GM23338 (cell line): ENCODE results near the gene TENT4A. TPM values are rescaled to one million over a fixed set of nuclear protein-coding genes. Genes with fewer than 3 reads are reported as not detected.

ENCODE experiments used
- ATAC-seq: fragments of 200-7000 bp; cut with Tn5 transposase; 3 replicates; pipeline ENCODE4 v1.9.1; 2020
- DNase-seq: peaks from one replicate; pipeline ENCODE4 v3.0.0-alpha.2; 2015; ENCODE audit warnings: low spot score
- H2AFZ ChIP-seq: fragments of 200-600 bp; sonication (generic); 2 replicates; pipeline ENCODE4 v1.8.0; 2016; ENCODE audit warnings: antibody characterized with exemption, mild to moderate bottlenecking, moderate library complexity
- H3F3A ChIP-seq: fragments of 200-600 bp; sonication (generic); replicated peaks from 2 replicates; pipeline ENCODE4 v1.8.0; 2017; ENCODE audit warnings: antibody characterized with exemption, mixed run types, low read depth
- H3K27ac ChIP-seq: fragments of 200-600 bp; sonication (generic); 2 replicates; pipeline ENCODE4 v1.6.1; 2016; ENCODE audit warnings: low read depth
- H3K27me3 ChIP-seq: fragments of 200-600 bp; sonication (generic); 2 replicates; pipeline ENCODE4 v1.8.0; 2016; ENCODE audit warnings: mild to moderate bottlenecking, mixed run types, moderate library complexity; ENCODE audit not compliant: insufficient read depth
- H3K36me3 ChIP-seq: fragments of 200-600 bp; sonication (generic); 2 replicates; pipeline ENCODE4 v1.8.0; 2016; ENCODE audit warnings: mild to moderate bottlenecking; ENCODE audit not compliant: insufficient read depth
- H3K4me1 ChIP-seq: fragments of 200-600 bp; sonication (generic); 2 replicates; pipeline ENCODE4 v1.8.0; 2016; ENCODE audit warnings: mild to moderate bottlenecking, moderate library complexity; ENCODE audit not compliant: insufficient read depth
- H3K4me2 ChIP-seq: fragments of 200-600 bp; sonication (generic); 2 replicates; pipeline ENCODE4 v1.7.1; 2017; ENCODE audit warnings: mixed run types
- H3K4me3 ChIP-seq: fragments of 200-600 bp; sonication (generic); 2 replicates; pipeline ENCODE4 v1.6.1; 2016; ENCODE audit warnings: mixed run types
- H3K79me2 ChIP-seq: fragments of 200-600 bp; sonication (generic); replicated peaks from 2 replicates; pipeline ENCODE4 v1.8.0; 2017; ENCODE audit warnings: mild to moderate bottlenecking; ENCODE audit not compliant: insufficient read depth
- H3K9me2 ChIP-seq: fragments of 200-600 bp; sonication (generic); 2 replicates; pipeline ENCODE4 v1.8.0; 2017; ENCODE audit not compliant: insufficient read depth
- H4K20me1 ChIP-seq: fragments of 200-600 bp; sonication (generic); replicated peaks from 2 replicates; pipeline ENCODE4 v1.8.0; 2017; ENCODE audit warnings: mild to moderate bottlenecking; ENCODE audit not compliant: insufficient read depth
- H3K27ac Mint-ChIP-seq: 2 replicates; pipeline ENCODE4 v1.8.0; 2020; ENCODE audit warnings: inconsistent platforms, mild to moderate bottlenecking, moderate library complexity, mixed read lengths
- H3K27me3 Mint-ChIP-seq: 3 replicates; pipeline ENCODE4 v1.8.0; 2022; ENCODE audit warnings: low read depth, mild to moderate bottlenecking, moderate library complexity, mixed read lengths, inconsistent platforms; ENCODE audit not compliant: insufficient read depth, poor library complexity
- H3K36me3 Mint-ChIP-seq: 3 replicates; pipeline ENCODE4 v1.8.0; 2021; ENCODE audit warnings: low read depth, mild to moderate bottlenecking, inconsistent platforms, moderate library complexity, mixed read lengths
- H3K4me1 Mint-ChIP-seq: 3 replicates; pipeline ENCODE4 v1.8.0; 2020; ENCODE audit warnings: mild to moderate bottlenecking, inconsistent platforms, mixed read lengths
- H3K4me3 Mint-ChIP-seq: 3 replicates; pipeline ENCODE4 v1.8.0; 2021; ENCODE audit warnings: moderate library complexity, mild to moderate bottlenecking, inconsistent platforms, mixed read lengths
- H3K9me3 Mint-ChIP-seq: 3 replicates; pipeline ENCODE4 v1.8.0; 2020; ENCODE audit warnings: moderate library complexity, mild to moderate bottlenecking, inconsistent platforms, mixed read lengths
- CREB1 ChIP-seq: fragments of 250-450 bp; sonication (Bioruptor Pico); IDR thresholded peaks from 2 replicates; pipeline ENCODE4 v1.5.0; 2020; ENCODE audit warnings: low read depth, mild to moderate bottlenecking, moderate library complexity
- EZH2 ChIP-seq: fragments of 200-600 bp; sonication (generic); IDR thresholded peaks from one replicate; pipeline ENCODE4 v1.8.0; 2017; ENCODE audit warnings: antibody characterized with exemption, mild to moderate bottlenecking, low read depth; ENCODE audit not compliant: unreplicated experiment
- EZH2phosphoT487 ChIP-seq: fragments of 200-600 bp; sonication (generic); IDR thresholded peaks from one replicate; pipeline ENCODE4 v1.8.1; 2018; ENCODE audit warnings: antibody characterized with exemption; ENCODE audit not compliant: unreplicated experiment
- JUNB ChIP-seq: IDR thresholded peaks from one replicate; pipeline ENCODE4 v1.6.1; 2016; ENCODE audit warnings: antibody characterized with exemption; ENCODE audit not compliant: unreplicated experiment
- NANOG ChIP-seq: IDR thresholded peaks from 2 replicates; pipeline ENCODE4 v1.6.1; 2016; ENCODE audit warnings: antibody characterized with exemption, borderline replicate concordance
- POLR2AphosphoS5 ChIP-seq: IDR thresholded peaks from 2 replicates; pipeline ENCODE4 v1.6.1; 2016; ENCODE audit warnings: antibody characterized with exemption, low read depth
- STAT1 ChIP-seq: IDR thresholded peaks from one replicate; pipeline ENCODE4 v1.6.1; 2016; ENCODE audit warnings: antibody characterized with exemption; ENCODE audit not compliant: unreplicated experiment
- ZNF114 ChIP-seq: fragments of 250-450 bp; sonication (Bioruptor Pico); IDR thresholded peaks from 2 replicates; pipeline ENCODE4 v1.5.0; 2020; ENCODE audit warnings: mild to moderate bottlenecking, moderate library complexity
- polyA plus RNA-seq: library from polyadenylated mRNA; unstranded; fragments of >200 nt; fragmentation: Nextera tagmentation; extraction: Ambion mirVana; gene quantifications from 2 replicates; pipeline ENCODE4 v1.2.1, GENCODE V29; 2016
- total RNA-seq: library from RNA; depleted of rRNA; stranded (reverse); fragments of >200 nt; shearing (Covaris generic); gene quantifications from 2 replicates; pipeline ENCODE4 v1.2.3, GENCODE V29; 2014
- TF ChIP-seq, protein P1 (sequence below): IDR thresholded peaks from one replicate; pipeline ENCODE4 v1.6.1; 2018; ENCODE audit warnings: antibody characterized with exemption; ENCODE audit not compliant: unreplicated experiment
- TF ChIP-seq, protein P2 (sequence below): IDR thresholded peaks from 2 replicates; pipeline ENCODE4 v1.6.1; 2016; ENCODE audit warnings: antibody characterized with exemption
- TF ChIP-seq, protein P3 (sequence below), 2 experiments: fragments of 200-600 bp in 1 of 2; sonication (generic) in 1 of 2; conservative IDR thresholded peaks; 2 replicates each; pipeline versions ENCODE4 v1.5.1 to v1.6.1; 2016 to 2017; ENCODE audit warnings: antibody characterized with exemption in 2 of 2, low read depth in 2 of 2, mild to moderate bottlenecking in 2 of 2, moderate library complexity in 1 of 2
- TF ChIP-seq, protein P4 (sequence below): fragments of 250-450 bp; sonication (Bioruptor Pico); IDR thresholded peaks from 2 replicates; pipeline ENCODE4 v1.5.0; 2020; ENCODE audit warnings: mild to moderate bottlenecking, moderate library complexity

TENT4A gene
- total and polyA plus RNA-seq, 2 experiments from 2014 or later: 5.3 to 24.0 TPM

DNA sequence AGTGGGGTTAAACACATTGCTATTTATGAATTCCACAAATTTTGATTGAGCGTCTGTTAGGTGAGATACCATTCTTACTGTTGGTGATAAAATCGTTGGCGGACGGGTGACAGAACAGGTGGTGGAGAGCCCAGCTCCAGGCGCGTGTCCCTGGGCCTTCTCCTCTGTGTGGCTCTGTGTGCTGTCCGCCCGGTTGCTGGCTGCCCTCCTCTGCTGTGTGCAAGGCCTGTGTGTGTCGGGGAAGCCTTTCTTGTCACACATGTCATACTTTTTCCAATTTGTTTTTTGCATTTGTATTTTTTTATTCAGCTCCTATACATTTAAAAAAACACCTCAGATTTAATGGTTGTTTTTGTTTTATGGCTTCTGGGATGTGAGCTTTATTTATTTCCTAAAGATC is 33.9 kb downstream of the TENT4A start (continued):
- TF ChIP-seq, protein P1, sequence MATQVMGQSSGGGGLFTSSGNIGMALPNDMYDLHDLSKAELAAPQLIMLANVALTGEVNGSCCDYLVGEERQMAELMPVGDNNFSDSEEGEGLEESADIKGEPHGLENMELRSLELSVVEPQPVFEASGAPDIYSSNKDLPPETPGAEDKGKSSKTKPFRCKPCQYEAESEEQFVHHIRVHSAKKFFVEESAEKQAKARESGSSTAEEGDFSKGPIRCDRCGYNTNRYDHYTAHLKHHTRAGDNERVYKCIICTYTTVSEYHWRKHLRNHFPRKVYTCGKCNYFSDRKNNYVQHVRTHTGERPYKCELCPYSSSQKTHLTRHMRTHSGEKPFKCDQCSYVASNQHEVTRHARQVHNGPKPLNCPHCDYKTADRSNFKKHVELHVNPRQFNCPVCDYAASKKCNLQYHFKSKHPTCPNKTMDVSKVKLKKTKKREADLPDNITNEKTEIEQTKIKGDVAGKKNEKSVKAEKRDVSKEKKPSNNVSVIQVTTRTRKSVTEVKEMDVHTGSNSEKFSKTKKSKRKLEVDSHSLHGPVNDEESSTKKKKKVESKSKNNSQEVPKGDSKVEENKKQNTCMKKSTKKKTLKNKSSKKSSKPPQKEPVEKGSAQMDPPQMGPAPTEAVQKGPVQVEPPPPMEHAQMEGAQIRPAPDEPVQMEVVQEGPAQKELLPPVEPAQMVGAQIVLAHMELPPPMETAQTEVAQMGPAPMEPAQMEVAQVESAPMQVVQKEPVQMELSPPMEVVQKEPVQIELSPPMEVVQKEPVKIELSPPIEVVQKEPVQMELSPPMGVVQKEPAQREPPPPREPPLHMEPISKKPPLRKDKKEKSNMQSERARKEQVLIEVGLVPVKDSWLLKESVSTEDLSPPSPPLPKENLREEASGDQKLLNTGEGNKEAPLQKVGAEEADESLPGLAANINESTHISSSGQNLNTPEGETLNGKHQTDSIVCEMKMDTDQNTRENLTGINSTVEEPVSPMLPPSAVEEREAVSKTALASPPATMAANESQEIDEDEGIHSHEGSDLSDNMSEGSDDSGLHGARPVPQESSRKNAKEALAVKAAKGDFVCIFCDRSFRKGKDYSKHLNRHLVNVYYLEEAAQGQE: no peak
- TF ChIP-seq, protein P2, sequence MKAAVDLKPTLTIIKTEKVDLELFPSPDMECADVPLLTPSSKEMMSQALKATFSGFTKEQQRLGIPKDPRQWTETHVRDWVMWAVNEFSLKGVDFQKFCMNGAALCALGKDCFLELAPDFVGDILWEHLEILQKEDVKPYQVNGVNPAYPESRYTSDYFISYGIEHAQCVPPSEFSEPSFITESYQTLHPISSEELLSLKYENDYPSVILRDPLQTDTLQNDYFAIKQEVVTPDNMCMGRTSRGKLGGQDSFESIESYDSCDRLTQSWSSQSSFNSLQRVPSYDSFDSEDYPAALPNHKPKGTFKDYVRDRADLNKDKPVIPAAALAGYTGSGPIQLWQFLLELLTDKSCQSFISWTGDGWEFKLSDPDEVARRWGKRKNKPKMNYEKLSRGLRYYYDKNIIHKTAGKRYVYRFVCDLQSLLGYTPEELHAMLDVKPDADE: no peak
- no peak for TF ChIP-seq JUNB

DNA sequence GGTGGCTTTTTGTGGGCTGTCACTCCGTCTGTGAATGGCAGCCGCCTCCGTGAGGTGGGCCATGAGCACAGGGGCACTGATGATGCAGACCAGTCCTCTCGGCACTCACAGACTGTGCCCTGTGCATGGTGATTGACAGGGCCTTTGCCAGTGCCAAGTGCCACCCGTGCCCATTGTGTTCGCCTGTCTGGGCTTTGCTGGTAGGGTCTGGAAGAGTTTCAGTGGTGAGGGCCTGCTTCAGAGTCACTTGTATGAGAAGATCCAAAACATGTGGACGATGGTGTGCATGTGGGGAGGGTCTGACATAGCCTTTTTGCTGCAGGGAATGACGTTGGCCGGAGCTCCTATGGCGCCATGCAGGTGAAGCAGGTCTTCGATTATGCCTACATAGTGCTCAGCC is 34.9 kb downstream of the TENT4A start:
- Mint-ChIP-seq H3K4me1 (peaks cover 18% of the 10 kb centered on the region), H3K27ac (peak overlapping the region; percentile 68), H3K27me3 (peaks cover 5% of the 10 kb centered on the region), H3K36me3 (peaks cover 63% of the 10 kb centered on the region), H3K4me3 (no peak overlapping the region), H3K9me3 (no peaks in the 10 kb centered on the region; the same call in 2 of the 3 replicates)
- Histone ChIP-seq H3K9me2 (no peaks in the 10 kb centered on the region), H3K79me2 (peaks cover 30% of the 10 kb centered on the region), H3K4me2 (no peak overlapping the region), H3F3A (0 out of 2 replicates have a peak, but pooled peaks cover 3% of the 10 kb centered on the region), H2AFZ (no peak overlapping the region), H4K20me1 (peaks cover 15% of the 10 kb centered on the region), H3K36me3 (peaks cover 23% of the 10 kb centered on the region), H3K27me3 (no peaks in the 10 kb centered on the region), H3K4me3 (no peak overlapping the region), H3K27ac (no peak overlapping the region), H3K4me1 (peaks cover 8% of the 10 kb centered on the region)
- no peak for ATAC-seq
- no peak for DNase-seq
- TF ChIP-seq, protein P3, sequence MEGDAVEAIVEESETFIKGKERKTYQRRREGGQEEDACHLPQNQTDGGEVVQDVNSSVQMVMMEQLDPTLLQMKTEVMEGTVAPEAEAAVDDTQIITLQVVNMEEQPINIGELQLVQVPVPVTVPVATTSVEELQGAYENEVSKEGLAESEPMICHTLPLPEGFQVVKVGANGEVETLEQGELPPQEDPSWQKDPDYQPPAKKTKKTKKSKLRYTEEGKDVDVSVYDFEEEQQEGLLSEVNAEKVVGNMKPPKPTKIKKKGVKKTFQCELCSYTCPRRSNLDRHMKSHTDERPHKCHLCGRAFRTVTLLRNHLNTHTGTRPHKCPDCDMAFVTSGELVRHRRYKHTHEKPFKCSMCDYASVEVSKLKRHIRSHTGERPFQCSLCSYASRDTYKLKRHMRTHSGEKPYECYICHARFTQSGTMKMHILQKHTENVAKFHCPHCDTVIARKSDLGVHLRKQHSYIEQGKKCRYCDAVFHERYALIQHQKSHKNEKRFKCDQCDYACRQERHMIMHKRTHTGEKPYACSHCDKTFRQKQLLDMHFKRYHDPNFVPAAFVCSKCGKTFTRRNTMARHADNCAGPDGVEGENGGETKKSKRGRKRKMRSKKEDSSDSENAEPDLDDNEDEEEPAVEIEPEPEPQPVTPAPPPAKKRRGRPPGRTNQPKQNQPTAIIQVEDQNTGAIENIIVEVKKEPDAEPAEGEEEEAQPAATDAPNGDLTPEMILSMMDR (conservative IDR thresholded peaks at IDR 0.05; ENCODE audit: low read depth in 2 of 2): no peak
- TF ChIP-seq STAT1: no peak
- no peak for TF ChIP-seq ZNF114 (CRISPR knock-in tag)
- no peak for TF ChIP-seq POLR2AphosphoS5
- TF ChIP-seq, protein P4, sequence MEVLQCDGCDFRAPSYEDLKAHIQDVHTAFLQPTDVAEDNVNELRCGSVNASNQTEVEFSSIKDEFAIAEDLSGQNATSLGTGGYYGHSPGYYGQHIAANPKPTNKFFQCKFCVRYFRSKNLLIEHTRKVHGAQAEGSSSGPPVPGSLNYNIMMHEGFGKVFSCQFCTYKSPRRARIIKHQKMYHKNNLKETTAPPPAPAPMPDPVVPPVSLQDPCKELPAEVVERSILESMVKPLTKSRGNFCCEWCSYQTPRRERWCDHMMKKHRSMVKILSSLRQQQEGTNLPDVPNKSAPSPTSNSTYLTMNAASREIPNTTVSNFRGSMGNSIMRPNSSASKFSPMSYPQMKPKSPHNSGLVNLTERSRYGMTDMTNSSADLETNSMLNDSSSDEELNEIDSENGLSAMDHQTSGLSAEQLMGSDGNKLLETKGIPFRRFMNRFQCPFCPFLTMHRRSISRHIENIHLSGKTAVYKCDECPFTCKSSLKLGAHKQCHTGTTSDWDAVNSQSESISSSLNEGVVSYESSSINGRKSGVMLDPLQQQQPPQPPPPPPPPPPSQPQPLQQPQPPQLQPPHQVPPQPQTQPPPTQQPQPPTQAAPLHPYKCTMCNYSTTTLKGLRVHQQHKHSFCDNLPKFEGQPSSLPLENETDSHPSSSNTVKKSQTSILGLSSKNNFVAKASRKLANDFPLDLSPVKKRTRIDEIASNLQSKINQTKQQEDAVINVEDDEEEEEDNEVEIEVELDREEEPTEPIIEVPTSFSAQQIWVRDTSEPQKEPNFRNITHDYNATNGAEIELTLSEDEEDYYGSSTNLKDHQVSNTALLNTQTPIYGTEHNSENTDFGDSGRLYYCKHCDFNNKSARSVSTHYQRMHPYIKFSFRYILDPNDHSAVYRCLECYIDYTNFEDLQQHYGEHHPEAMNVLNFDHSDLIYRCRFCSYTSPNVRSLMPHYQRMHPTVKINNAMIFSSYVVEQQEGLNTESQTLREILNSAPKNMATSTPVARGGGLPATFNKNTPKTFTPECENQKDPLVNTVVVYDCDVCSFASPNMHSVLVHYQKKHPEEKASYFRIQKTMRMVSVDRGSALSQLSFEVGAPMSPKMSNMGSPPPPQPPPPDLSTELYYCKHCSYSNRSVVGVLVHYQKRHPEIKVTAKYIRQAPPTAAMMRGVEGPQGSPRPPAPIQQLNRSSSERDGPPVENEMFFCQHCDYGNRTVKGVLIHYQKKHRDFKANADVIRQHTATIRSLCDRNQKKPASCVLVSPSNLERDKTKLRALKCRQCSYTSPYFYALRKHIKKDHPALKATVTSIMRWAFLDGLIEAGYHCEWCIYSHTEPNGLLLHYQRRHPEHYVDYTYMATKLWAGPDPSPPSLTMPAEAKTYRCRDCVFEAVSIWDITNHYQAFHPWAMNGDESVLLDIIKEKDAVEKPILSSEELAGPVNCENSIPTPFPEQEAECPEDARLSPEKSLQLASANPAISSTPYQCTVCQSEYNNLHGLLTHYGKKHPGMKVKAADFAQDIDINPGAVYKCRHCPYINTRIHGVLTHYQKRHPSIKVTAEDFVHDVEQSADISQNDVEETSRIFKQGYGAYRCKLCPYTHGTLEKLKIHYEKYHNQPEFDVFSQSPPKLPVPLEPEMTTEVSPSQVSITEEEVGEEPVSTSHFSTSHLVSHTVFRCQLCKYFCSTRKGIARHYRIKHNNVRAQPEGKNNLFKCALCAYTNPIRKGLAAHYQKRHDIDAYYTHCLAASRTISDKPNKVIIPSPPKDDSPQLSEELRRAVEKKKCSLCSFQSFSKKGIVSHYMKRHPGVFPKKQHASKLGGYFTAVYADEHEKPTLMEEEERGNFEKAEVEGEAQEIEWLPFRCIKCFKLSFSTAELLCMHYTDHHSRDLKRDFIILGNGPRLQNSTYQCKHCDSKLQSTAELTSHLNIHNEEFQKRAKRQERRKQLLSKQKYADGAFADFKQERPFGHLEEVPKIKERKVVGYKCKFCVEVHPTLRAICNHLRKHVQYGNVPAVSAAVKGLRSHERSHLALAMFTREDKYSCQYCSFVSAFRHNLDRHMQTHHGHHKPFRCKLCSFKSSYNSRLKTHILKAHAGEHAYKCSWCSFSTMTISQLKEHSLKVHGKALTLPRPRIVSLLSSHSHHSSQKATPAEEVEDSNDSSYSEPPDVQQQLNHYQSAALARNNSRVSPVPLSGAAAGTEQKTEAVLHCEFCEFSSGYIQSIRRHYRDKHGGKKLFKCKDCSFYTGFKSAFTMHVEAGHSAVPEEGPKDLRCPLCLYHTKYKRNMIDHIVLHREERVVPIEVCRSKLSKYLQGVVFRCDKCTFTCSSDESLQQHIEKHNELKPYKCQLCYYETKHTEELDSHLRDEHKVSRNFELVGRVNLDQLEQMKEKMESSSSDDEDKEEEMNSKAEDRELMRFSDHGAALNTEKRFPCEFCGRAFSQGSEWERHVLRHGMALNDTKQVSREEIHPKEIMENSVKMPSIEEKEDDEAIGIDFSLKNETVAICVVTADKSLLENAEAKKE (CRISPR knock-in tag): no peak
- no peak for TF ChIP-seq JUNB
- TF ChIP-seq CREB1 (CRISPR knock-in tag): no peak
- no peak for TF ChIP-seq NANOG
- TF ChIP-seq EZH2: no peak
- no peak for TF ChIP-seq EZH2phosphoT487
